Right renal pelvis (tissue), 4 donors: ENCODE results near the gene PCDHA1. TPM values are rescaled to one million over a fixed set of nuclear protein-coding genes. Genes with fewer than 3 reads are reported as not detected.

Experiments
- DNase-seq, 4 donors: peaks; one replicate each; pipeline ENCODE4 v3.0.0-alpha.2; 2013; ENCODE audit warnings: low read depth in 4 of 4, low spot score in 3 of 4, missing footprints in 1 of 4
- polyA plus RNA-seq, 4 donors: library from polyadenylated mRNA; unstranded; fragments of 120-200 nt; gene quantifications; one replicate each; pipeline ENCODE4 v1.2.1, GENCODE V29; 2013; ENCODE audit not compliant: insufficient read length in 4 of 4

PCDHA1 gene
- polyA plus RNA-seq, 4 donors = 0.06 TPM; not detected in 3

DNA sequence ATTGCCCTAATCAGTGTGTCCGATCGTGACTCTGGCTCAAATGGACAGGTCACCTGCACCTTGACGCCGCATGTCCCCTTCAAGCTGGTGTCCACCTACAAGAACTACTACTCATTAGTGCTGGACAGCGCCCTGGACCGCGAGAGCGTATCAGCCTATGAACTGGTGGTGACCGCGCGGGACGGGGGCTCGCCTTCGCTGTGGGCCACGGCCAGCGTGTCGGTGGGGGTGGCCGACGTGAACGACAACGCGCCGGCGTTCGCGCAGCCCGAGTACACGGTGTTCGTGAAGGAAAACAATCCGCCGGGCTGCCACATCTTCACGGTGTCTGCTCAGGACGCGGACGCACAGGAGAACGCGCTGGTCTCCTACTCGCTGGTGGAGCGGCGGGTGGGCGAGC is 97.4 kb downstream of the PCDHA1 start:
- no peak for DNase-seq

DNA sequence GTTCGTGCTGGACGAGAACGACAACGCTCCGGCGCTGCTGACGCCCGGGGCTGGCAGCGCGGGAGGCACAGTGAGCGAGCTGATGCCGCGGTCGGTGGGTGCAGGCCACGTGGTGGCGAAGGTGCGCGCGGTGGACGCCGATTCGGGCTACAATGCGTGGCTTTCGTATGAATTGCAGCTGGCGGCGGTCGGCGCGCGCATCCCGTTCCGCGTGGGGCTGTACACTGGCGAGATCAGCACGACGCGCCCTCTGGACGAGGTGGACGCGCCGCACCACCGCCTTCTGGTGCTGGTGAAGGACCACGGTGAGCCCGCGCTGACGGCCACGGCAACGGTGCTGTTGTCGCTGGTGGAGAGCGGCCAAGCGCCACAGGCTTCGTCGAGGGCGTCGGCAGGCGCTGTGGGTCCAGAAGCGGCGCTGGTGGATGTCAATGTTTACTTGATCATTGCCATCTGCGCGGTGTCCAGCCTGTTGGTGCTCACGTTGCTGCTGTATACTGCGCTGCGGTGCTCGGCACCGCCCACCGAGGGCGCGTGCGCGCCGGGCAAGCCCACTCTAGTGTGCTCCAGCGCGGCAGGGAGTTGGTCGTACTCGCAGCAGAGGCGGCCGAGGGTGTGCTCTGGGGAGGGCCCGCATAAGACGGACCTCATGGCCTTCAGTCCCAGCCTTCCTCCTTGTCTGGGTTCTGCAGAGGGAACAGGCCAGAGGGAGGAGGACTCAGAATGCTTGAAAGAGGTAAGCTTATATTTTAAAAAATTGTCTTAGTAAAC is 98.2 kb downstream of the PCDHA1 start:
- no peak for DNase-seq

DNA sequence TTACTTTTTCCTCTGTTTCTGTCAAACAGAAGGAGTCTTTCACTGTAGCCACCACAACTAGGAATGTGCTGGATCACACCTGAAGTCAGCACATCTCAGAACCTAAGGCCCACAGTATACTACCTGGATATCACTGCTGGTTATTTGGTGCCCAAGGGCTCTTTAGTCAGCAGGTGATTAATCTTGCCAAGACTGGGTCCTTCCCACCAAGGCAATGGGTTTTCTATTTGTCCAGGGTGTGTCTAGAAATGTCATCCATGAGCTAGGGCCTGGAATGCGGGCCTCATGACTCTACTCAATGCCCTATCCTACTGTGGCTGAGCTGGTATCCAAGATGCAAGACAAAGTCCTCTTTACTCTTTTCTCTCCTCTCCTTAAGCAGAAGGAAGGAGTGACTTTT is 130.4 kb downstream of the PCDHA1 start:
- DNase-seq = no peak

DNA sequence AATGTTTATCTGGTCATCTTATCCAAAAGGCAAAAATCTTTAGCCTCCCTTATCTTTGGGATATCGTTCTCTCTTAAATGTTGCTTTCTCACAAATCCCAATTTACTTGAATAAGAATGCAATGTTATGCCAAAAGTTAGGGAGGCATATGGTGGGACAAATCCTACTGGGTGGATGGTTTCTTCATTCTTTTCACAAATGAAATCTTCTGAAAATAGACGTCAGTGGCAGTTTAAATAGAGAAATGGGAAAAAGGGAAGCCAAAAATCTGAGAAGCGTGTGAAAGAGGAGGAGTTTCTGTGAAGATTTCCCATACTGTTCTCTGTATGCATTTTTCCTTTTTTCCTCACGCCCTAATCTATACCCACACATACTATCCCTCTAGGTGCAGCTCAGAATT is 137.7 kb downstream of the PCDHA1 start:
- DNase-seq = no peak

DNA sequence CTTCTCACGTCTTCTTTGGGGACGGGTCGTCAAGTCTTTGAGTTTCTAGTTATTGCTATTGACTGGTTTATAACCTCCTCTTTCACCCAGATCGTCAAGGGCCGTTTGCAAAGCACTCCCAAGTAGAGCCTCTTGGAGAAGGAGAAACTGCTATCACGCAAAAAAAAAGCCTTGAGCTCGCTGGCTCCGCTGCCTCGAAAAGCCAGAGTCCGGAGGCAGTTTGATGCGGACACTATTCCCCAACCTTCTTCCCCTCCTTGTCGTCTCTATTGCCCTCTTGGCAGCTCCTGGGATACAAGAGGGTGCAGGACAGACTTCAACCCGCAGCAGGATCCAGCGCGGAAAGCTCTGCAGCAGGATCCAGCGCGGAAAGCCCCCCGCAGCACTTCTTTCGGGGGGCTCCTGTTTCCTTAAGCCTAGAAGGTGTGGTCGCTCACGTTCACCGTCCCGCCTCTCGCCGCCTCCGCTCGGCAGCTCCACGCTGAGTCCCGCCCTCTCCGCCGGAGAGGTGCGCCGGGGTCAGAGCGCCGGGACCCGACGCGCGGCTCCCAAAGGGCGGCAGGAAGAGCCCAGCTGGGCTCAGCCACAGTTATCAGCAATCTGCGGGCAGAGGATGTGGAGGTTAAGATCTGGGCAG is 140.0 kb downstream of the PCDHA1 start, which contains the start of gene PCDHAC1:
PCDHAC1 (plus strand) TSS at position 494 of the 637 bp plus-strand sequence. CDS start 594 bp downstream, outside the sequence.
- DNase-seq = no peak

DNA sequence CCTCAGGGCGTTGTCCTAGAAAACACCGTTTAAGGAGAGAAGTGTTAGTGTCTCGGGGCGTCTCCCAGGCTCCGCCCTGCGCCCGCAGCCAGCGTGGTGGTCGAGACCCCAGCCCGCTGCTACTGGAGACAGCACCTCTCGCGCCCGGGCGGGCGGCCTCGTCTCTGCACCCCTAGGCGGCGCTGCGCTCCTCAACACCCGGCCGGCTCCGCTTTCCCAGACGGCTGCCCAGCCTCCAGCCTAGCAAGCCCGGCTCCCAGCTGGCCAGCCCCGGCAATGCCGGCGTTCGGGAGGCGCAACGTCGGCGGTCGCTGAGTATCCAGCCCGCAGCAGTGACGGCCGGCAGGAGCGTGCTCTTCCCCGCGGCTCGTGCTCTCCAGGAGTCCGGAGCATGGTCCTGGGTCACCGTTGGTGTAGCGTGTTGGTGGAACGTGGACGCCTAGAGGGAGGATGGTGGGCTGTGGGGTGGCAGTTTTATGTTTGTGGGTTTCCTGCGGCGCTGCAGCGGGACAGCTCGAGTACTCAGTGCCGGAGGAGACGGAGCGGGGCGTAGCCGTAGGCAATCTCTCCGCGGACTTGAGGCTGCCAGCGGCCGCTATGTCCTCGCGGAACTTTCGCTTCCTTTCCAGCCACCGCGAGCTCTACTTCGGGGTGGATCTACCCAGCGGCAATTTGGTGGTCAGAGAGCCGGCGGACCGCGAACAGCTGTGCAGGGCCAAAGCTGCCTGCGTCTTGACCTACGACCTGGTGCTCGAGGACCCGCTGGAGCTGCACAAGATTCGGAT is 140.7 kb downstream of the PCDHA1 start:
- DNase-seq = peak; percentile 19 to 44 (median 39)

DNA sequence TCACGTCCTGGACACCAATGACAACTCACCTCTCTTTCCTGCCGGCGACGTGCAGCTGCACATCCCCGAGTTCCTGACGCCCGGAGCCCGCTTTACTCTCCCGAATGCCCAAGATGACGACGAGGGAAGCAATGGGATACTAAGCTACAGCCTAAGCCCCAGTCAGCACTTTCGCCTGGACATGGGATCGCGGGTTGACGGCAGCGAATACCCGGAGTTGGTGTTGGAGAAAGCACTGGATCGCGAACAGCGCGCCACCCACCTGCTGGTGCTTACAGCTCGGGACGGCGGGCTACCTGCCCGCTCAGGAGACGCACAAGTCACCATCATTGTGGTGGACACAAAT is 141.3 kb downstream of the PCDHA1 start:
- no peak for DNase-seq

DNA sequence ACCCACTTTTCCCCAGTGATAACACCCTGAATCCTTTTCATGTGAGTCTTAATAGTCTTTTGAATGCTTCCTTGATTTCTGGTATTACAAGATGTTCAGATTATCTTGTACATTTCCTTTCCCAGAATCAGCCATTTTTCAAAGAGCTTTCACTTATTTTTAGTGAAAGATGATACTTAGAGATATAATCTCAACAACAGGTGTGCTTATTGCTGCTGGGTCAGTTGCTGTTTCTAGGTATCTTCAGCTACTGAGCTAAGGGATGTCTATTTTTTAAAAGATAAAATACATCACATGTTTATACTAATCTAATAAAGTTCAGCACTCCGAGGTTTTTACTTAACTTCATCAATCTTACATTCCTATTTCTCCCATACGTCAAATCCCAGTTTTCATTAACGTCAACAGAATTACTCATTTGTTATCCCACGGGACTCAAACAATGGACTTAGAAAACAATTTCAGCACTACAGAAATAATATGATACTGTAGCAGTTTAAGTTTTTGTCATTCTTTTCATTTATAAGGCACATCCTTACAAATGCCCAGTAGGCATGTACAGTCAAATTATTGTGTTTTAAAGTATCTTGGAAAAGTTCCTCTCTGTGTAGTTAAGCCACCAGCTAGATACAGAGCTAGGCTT is 149.1 kb downstream of the PCDHA1 start:
- DNase-seq = no peak

DNA sequence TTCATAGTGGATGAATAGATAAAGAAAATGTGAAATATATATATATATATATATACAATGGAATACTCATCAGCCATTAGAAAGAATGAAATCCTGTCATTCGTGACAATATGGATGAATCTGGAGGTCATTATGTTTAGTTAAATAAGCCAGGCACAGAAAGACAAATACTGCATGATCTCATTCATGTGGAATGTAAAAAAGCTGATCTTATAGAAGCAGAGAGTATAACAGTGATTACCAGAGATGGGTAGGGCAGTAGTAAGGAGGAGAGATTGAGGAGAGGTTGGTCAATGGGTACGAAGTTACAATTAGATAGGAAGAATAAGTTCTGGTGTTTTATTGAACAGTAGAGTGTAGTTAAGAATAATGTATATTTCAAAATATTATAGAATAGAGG is 160.6 kb downstream of the PCDHA1 start:
- no peak for DNase-seq

DNA sequence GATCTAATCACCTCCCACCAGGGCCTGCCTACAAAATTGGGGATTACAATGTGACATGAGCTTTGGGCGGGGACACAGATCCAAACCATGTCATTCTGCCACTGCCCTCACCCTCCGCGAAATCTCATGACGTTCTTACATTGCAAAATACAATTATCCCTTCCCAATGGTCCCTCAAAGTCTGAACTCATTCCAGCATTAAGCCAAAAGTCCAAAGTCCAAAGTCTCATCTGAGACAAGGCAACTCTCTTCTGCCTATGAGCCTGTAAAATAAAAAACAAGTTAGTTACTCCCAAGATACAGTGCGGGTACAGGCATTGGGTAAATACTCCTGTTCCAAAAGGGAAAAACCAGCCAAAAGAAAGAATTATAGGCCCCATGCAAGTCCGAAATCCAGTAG is 165.7 kb downstream of the PCDHA1 start:
- DNase-seq = no peak

DNA sequence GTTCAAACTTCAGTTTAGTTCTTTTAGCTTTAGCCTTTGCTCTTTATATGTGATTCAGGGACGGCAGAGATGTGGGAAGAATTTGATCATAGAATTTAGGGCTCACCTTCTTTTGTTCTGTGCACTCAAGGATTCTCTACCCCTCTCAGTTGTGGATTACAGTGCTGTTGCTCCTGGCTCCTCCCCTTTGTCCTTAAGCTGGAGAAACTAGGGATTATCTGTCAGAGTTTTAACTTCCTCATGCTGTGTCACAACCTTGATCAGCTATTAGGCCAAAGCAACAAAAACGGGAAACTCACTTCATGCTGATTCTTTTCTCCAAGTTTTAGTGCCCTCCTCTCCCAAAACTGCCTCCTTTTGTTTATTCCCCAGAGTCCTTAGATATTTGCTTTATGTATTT is 167.3 kb downstream of the PCDHA1 start:
- no peak for DNase-seq

DNA sequence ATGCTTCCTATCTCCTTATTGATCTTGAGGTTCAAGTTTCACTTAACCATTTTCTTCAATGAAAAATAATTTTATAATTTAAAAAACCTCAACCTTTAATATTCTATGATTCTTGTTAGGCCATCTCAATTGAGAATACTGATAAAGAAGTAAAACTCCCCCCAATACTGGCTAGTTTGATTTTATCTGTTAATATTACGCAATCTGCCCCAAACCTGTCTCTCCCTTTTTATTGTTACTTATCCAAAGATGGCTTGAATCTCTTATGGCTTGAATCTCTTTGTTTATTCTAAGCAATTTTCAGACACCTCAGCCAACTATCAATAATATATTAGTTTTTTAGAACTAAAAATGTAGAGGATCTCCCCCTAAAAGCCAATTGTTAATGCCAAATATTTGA is 176.2 kb downstream of the PCDHA1 start:
- DNase-seq = no peak

DNA sequence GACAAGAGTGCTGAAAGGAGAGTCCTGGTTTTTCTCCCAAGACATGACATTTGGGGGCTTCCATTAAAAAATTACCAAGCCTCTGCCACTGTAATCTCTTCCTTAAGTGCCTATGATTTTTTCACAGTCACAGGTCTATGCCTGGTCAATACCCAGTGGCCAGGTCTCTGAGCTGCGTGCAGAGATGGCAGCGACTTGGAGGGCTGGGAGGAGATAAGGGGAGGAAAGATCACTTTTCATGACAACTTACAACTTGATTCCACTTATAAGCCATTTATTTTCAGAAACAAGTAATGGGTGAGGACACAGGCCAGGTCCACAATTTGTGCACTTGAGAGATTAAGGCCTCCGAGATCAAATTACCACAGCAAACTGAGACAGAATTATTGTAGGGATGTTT is 178.4 kb downstream of the PCDHA1 start:
- DNase-seq = no peak

DNA sequence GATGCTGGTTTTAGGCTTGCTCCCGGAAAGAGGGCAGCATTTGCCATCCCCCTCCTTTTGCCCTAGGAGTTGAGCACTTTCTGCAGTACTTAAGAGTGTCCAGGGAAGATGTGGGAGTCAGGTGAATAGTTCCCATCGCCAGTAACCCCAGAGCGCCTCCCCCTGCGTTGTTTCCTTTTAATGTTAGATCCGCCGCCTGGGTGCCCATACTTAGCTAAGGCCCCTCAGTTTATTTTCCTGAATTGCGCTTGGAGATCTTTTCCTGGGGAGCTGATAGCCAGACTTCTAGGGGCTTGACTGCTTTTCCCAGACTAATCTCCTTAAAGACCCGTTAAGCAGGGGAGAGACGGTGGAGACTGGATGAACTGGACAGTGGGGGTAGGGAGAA is 180.0 kb downstream of the PCDHA1 start:
- DNase-seq = no peak

DNA sequence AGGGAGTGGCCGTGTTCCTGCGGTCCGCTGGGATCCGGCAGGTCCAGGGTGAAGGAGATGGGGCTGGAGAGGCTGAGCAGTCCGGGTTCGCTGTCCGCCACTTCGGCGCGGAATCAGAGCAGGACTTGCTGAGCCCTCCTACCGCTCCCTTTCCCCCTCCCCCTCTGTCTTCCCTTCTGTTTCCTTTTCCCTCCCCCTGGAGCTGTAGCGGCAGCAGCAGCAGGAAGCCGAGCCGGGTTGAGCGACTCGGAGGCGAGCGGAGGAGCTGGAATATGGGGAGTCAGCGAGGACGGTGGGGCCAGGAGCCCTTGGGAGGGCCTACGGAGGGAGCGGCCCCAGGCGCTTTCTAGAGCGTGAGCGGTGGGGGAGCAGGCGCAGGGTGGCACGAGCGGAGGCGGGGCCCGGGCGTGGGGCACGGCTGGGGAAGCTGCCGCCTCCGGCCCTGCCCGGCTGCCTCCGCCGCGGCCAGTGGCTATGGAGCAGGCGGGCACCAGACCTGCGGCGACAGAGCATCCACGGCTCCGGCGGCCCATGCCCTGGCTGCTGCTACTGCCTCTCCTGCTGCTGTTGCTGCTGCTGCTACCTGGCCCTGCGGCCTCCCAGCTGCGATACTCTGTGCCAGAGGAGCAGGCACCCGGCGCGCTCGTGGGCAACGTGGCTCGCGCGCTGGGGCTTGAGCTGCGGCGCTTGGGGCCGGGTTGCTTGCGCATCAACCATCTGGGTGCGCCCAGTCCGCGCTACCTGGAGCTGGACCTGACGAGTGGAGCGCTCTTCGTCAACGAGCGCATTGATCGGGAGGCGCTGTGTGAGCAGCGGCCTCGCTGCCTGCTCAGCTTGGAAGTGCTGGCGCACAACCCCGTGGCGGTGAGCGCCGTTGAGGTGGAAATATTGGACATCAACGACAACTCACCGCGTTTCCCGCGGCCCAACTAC is 180.6 kb downstream of the PCDHA1 start, which contains the start of gene PCDHAC2:
PCDHAC2 (plus strand) TSS at position 184 of the 933 bp plus-strand sequence; CDS start at position 475, 291 bp downstream.
- DNase-seq = peak in 3 of 4 donors; percentile 27 to 48 (median 31)

DNA sequence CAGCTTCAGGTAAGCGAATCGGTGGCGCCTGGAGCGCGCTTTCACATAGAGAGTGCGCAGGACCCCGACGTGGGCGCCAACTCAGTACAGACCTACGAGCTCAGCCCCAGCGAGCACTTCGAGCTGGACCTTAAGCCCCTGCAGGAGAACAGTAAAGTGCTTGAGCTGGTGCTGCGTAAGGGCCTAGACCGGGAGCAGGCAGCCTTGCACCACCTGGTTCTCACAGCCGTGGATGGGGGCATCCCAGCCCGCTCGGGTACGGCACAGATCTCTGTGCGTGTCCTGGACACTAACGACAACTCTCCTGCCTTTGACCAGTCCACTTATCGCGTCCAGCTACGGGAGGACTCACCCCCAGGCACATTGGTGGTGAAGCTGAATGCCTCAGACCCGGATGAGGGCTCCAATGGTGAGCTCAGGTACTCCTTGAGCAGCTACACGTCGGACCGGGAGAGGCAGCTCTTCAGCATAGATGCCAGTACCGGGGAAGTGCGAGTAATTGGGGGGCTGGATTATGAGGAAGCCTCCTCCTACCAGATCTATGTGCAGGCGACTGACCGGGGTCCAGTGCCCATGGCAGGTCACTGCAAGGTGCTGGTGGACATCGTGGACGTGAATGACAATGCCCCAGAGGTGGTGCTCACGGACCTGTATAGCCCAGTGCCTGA is 181.4 kb downstream of the PCDHA1 start:
- DNase-seq = peak in 1 of 4 donors; percentile 4

DNA sequence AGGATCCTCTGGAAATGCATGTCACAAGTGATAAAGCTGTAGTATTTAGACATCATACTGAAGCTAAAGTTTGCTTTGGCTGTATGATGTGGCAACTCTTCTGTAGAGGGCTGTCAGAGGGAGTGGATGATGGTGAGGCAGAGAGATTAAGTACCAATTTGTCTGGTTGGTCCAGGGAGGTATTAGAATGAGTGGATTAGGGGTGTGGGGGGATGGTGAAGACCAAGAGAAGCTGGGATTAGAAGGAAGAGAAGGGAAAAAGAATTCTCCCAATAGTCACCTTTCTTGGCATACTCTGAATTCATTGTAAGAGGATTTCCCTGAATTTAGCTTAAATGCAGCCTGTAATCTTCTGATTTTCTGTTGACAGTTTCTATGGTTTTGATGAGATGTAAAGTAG is 183.9 kb downstream of the PCDHA1 start:
- no peak for DNase-seq

DNA sequence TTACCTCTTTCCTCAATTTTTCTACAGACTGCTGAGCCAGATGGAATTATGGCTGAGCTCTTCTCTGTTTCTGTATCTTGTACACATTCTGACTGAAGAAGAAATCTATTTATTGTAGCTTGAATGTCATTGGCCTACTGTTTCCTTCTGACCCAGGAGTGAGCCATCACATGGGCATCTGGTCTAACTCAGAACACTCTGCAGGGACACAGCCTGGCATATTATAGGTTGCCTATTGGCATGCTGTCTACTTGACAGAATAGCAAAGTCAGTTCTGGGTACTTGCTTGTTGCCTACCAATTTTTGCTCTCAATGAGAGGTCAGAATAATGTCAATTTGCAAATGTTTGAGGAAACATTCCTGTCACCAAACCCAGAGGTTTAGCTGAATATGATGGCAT is 187.6 kb downstream of the PCDHA1 start:
- DNase-seq = no peak

DNA sequence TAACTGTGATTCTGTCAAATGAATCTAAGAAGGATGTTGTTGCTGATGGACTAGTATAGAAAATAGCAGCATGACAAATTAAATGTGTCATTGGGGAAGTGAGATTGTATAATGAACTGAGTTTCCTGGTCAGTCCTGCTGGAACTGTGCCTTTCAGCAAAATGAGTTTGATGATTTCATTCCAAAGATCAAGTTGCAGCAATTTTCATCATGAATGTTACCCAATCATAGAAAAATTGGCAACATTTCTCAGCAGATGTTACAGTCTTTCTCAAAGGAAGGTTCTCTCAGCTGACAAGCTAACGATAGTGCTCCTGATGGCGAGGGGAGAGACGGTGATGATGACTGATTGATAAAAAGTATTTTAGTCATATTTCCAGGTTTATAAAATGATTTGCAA is 191.1 kb downstream of the PCDHA1 start:
- no peak for DNase-seq
